Smooth muscle cell (in vitro differentiated cells): ENCODE data around the gene UBE4B. TPM values are rescaled to one million over a fixed set of nuclear protein-coding genes. Genes with fewer than 3 reads are reported as not detected.

Experiments used
- DNase-seq: peaks from one replicate; lab custom pipeline; 2025; ENCODE audit not compliant: unreplicated experiment; lab: John Stamatoyannopoulos, UW
- H2AFZ ChIP-seq: fragments of 200-600 bp; sonication (generic); 2 replicates; pipeline ENCODE4 v1.6.0; 2016; ENCODE audit warnings: antibody characterized with exemption, low read depth, mild to moderate bottlenecking
- H3F3A ChIP-seq: fragments of 200-600 bp; sonication (generic); 2 replicates; pipeline ENCODE4 v1.6.0; 2017; ENCODE audit warnings: antibody characterized with exemption, low read depth
- H3K27ac ChIP-seq: fragments of 200-600 bp; sonication (generic); 2 replicates; pipeline ENCODE4 v1.5.1; 2016; ENCODE audit warnings: low read depth, mild to moderate bottlenecking
- H3K27me3 ChIP-seq: fragments of 200-600 bp; sonication (generic); 2 replicates; pipeline ENCODE4 v1.6.1; 2016; ENCODE audit warnings: low read depth, mild to moderate bottlenecking
- H3K36me3 ChIP-seq: fragments of 200-600 bp; sonication (generic); 2 replicates; pipeline ENCODE4 v1.5.1; 2016; ENCODE audit warnings: low read depth
- H3K4me1 ChIP-seq: fragments of 200-600 bp; sonication (generic); 2 replicates; pipeline ENCODE4 v1.5.1; 2016; ENCODE audit warnings: low read depth
- H3K4me2 ChIP-seq: fragments of 200-600 bp; sonication (generic); 2 replicates; pipeline ENCODE4 v1.6.0; 2016; ENCODE audit warnings: mild to moderate bottlenecking
- H3K4me3 ChIP-seq: fragments of 200-600 bp; sonication (generic); 2 replicates; pipeline ENCODE4 v1.5.1; 2016; ENCODE audit warnings: mild to moderate bottlenecking
- H3K79me2 ChIP-seq: fragments of 200-600 bp; sonication (generic); 2 replicates; pipeline ENCODE4 v1.6.0; 2016; ENCODE audit warnings: low read depth, mild to moderate bottlenecking
- H3K9ac ChIP-seq: fragments of 200-600 bp; sonication (generic); 2 replicates; pipeline ENCODE4 v1.6.0; 2016; ENCODE audit warnings: low read depth
- H3K9me3 ChIP-seq: fragments of 200-600 bp; sonication (generic); replicated peaks from 2 replicates; pipeline ENCODE4 v1.5.1; 2016; ENCODE audit warnings: low read depth
- H4K20me1 ChIP-seq: fragments of 200-600 bp; sonication (generic); 2 replicates; pipeline ENCODE4 v1.6.0; 2016; ENCODE audit warnings: low read depth
- CTCF ChIP-seq: fragments of 200-600 bp; sonication (generic); IDR thresholded peaks from 2 replicates; pipeline ENCODE4 v1.5.1; 2017; ENCODE audit warnings: borderline replicate concordance, mild to moderate bottlenecking, antibody characterized with exemption; ENCODE audit not compliant: insufficient read depth, poor library complexity, severe bottlenecking
- WGBS: methylation state at CpG from one replicate; pipeline ENCODE4 v1.1.7; 2016; ENCODE audit warnings: low lambda C conversion rate; 5-methylcytosine and 5-hydroxymethylcytosine counted together
- polyA plus RNA-seq: library from polyadenylated mRNA; unstranded; fragments of >200 nt; fragmentation: Nextera tagmentation; extraction: Ambion mirVana; gene quantifications from 2 replicates; pipeline ENCODE4 v1.2.1, GENCODE V29; 2016
- total RNA-seq: library from RNA; depleted of rRNA; stranded (reverse); fragments of >200 nt; gene quantifications from 2 replicates; pipeline ENCODE4 v1.2.3, GENCODE V29; 2014

UBE4B gene
- total and polyA plus RNA-seq, 2 experiments from 2014 or later: 20.9 to 54.7 TPM

- no peak overlapping the region for H3K9ac ChIP-seq
- WGBS: 97% methylated on average over 12 of the region's 12 CpGs
- H2AFZ ChIP-seq: no peak overlapping the region
- H3K27ac ChIP-seq: no peak overlapping the region
- no peak overlapping the region for H3K4me2 ChIP-seq
- H3K79me2 ChIP-seq: no peaks in the 10 kb centered on the region
- no peak for TF ChIP-seq CTCF
- H3K9me3 ChIP-seq: no peaks in the 10 kb centered on the region
- no peaks in the 10 kb centered on the region for H3K4me1 ChIP-seq
- H3K27me3 ChIP-seq: no peaks in the 10 kb centered on the region
- H4K20me1 ChIP-seq: no peaks in the 10 kb centered on the region
- no peaks in the 10 kb centered on the region for H3F3A ChIP-seq
- no peaks in the 10 kb centered on the region for H3K36me3 ChIP-seq
- H3K4me3 ChIP-seq: no peak overlapping the region
- DNase-seq: no peak
Observed at GRCh38 chr1:10113501-10113900, 80.7 kb downstream of the UBE4B start.

- no peaks in the 10 kb centered on the region for H3K79me2 ChIP-seq
- H3F3A ChIP-seq: no peaks in the 10 kb centered on the region
- H3K9ac ChIP-seq: no peak overlapping the region
- H3K4me2 ChIP-seq: no peak overlapping the region
- DNase-seq: no peak
- H3K36me3 ChIP-seq: no peaks in the 10 kb centered on the region
- WGBS: 93% methylated on average over 6 of the region's 6 CpGs
- no peaks in the 10 kb centered on the region for H3K9me3 ChIP-seq
- H3K27me3 ChIP-seq: no peaks in the 10 kb centered on the region
- no peak for TF ChIP-seq CTCF
- no peaks in the 10 kb centered on the region for H4K20me1 ChIP-seq
- H2AFZ ChIP-seq: no peak overlapping the region
- no peak overlapping the region for H3K27ac ChIP-seq
- no peaks in the 10 kb centered on the region for H3K4me1 ChIP-seq
- H3K4me3 ChIP-seq: no peak overlapping the region
Observed at GRCh38 chr1:10114746-10115145, 82.0 kb downstream of the UBE4B start.

GRCh38 chr1:10117132-10117531 lies 84.4 kb downstream of the UBE4B start:
- Histone ChIP-seq H3K4me1 (no peaks in the 10 kb centered on the region), H3F3A (no peaks in the 10 kb centered on the region), H3K4me3 (no peak overlapping the region), H3K36me3 (no peaks in the 10 kb centered on the region), H3K79me2 (no peaks in the 10 kb centered on the region), H2AFZ (no peak overlapping the region), H3K9ac (no peak overlapping the region), H3K4me2 (no peak overlapping the region), H3K9me3 (no peaks in the 10 kb centered on the region), H4K20me1 (no peaks in the 10 kb centered on the region), H3K27me3 (no peaks in the 10 kb centered on the region), H3K27ac (no peak overlapping the region)
- no peak for DNase-seq
- no peak for TF ChIP-seq CTCF
- 100% methylated on average over 1 of the region's 1 CpG for WGBS

- H3K9me3 ChIP-seq: no peaks in the 10 kb centered on the region
- H3K79me2 ChIP-seq: no peaks in the 10 kb centered on the region
- H3K36me3 ChIP-seq: peaks cover 6% of the 10 kb centered on the region
- 69% methylated on average over 9 of the region's 9 CpGs for WGBS
- H3K4me2 ChIP-seq: no peak overlapping the region
- no peak overlapping the region for H3K27ac ChIP-seq
- no peaks in the 10 kb centered on the region for H3K4me1 ChIP-seq
- H3K9ac ChIP-seq: no peak overlapping the region
- no peak overlapping the region for H3K4me3 ChIP-seq
- no peak for DNase-seq
- no peaks in the 10 kb centered on the region for H4K20me1 ChIP-seq
- no peaks in the 10 kb centered on the region for H3K27me3 ChIP-seq
- H3F3A ChIP-seq: no peaks in the 10 kb centered on the region
- no peak for TF ChIP-seq CTCF
- H2AFZ ChIP-seq: no peak overlapping the region
Observed at GRCh38 chr1:10117865-10118264, 85.1 kb downstream of the UBE4B start.
